Activated T-cell treated with anti-CD3 and anti-CD28 coated beads for 48 hours (primary cell): ENCODE data around the gene ACSL5.
A peak's percentile ranks its signal among the peaks of the same experiment; 100 is the strongest.
"Not testable (repeated sequence)": the region's sequence is repeated elsewhere in the genome, so short reads cannot be mapped to it uniquely, and the experiment has no call there.

Experiments used
- DNase-seq: peaks from one replicate; pipeline ENCODE4 v3.0.0-alpha.2; 2020; ENCODE audit warnings: low read depth

Gene ACSL5

DNA sequence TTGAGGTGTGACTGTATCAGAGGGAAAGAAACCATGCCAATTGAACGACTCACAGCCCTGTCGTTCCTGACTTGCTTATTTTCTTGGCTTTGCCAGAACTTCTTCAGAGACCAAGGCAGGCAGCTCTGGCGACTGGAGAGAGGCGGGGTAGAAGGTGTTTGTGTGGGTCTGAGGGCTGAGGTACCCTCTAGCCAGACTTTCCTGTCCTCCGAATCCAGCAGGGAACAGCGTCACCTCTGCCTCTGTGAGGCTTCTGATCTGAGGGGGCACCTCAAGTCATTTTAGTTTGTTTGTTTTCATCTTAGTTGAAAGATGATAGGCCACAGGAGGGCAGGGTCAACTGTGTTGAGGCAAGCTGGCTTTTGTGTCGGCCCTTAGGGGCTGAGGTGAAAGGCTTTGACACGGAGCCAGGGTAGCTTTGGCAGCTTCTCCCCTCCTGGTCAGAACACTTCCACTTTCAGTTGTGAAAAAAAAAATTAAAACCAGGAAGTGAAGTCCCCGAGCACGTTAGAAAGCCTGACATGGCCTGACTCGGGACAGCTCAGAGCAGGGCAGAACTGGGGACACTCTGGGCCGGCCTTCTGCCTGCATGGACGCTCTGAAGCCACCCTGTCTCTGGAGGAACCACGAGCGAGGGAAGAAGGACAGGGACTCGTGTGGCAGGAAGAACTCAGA, 1.9 kb downstream of the ACSL5 start:
- peak; percentile 14 for DNase-seq

DNA sequence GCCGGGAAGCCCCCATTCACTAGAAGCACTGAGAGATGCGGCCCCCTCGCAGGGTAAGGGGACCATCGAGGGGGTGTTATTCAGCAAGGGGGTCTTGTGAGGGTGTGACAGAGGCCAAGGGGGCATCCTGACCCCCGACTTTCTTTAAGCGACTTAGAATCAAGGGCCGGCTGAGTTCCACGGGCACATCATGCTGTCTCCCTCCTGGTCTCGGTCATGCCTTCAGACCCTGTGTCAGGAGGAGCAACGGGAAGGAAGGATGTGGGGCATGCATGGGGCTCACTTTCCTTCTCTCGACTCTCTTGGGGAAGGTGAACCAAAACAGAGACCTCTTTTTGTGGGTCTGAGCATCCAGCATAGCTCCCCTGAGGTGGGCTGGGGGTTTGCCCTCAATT, 2.5 kb downstream of the ACSL5 start:
- DNase-seq = no peak

DNA sequence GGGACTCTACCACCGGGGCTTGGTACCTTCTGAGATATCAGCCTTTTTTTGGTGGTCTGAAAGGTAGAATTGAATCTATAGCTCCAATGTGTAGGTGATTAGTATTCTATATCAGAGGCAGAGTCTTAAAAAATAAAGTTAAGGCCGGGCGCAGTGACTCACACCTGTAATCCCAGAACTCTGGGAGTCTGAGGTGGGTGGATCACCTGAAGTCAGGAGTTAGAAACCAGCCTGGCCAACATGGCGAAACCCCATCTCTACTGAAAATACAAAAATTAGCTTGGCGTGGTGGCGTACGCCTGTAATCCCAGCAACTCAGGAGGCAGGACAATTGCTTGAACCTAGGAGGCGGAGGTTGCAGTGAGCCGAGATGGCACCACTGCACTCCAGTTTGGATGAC, 3.2 kb downstream of the ACSL5 start:
- not testable (repeated sequence) for DNase-seq

DNA sequence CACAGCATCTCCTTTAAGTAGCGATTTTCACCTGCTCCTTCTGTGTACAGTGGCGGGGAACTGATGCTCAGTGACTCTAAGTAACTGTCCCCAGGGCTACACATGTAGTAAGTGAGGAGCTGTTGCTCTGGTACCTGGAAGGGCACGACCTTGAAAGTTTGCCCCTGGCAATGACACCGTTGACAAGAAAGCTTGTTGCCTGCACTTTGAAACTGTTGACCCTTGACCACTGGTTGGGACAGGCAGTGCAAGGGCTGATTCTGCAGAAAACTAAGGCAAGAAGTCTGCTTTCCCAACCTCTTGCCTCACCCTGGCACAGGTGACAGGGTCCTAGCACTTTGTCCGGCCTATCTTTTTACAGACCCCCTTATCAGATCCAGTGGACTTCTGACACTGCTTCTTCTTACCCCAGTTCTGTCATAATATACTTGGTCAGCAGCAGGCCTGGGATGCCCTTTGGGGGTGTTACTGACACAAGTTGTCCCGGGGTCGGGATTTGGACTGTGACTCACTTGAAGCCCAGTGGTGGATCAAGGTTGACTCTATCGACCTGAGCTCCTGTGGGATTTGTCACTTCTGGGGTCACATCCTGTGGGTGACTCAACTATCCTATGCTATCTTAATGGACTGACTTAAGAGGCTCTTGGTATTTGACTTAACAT, 5.8 kb downstream of the ACSL5 start:
- no peak for DNase-seq

DNA sequence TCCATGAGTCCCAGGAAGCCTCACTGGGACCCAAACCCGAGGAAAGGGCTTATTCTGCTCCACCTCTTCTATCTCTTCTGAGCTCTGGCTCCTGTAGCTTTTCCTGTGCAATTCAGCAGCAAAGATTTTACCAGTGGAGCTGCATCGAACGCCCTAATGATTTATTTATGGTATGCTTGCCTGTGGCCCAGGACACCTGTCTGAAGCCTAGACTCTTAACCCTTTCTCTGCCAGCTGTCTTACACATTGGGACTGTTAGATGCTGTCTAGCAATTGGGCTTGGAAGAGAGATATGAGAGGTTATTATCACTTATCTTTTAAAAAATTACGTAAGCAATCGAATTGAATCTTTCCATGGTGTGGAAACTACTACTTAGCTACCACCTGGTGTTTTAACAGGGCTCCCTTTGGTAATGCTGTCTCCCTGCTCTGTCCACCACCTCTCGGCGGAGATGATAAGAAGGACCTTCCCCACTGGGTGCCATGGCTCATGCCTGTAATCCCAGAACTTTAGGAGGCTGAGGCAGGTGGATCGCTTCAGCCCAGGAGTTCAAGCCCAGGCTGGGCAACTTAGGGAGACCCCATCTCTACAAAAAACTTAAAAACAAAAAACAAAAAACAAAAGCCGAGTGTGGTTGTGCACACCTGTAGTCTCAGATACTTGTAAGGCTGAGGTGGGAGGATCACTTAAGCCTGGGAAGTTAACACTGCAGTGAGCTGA, 8.8 kb downstream of the ACSL5 start:
- no peak for DNase-seq

DNA sequence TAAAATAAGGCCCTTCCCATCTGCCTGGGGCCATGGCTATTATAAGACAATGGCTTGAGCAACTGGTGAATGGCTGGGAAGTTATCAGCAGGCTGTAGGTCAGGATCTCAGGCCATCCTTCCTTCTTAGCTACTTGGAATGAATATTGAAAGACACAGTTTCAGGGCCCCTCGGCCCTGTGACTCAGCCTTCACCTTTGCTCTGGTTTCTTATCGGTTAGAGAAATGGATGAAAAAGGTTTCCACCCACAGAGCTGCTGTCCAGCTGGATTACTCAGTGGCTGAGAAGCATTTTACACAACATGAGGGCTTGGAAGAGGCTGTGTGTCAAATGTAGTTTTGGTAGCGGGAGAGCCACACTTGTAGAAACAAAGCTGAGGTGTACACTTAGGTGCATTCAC, 9.4 kb downstream of the ACSL5 start:
- no peak for DNase-seq

DNA sequence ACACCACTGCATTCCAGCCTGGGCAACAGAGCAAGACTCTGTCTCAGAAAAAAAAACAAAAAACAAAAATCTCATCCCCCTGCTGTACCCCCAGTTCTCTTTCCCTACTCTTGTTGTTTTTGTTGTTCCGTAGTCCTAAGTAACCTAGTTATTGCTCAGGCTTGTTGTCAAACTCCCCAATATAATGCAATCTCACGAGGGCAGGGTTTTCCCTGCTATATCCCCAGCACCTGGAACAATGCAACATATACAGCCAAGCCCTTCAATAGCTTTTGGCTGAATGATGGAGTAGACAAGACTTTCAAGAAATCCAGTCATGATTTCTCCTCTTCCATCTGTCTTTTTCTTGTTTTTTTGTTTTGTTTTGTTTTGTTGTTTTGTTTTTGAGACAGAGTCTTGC, 10.2 kb downstream of the ACSL5 start:
- no peak for DNase-seq

DNA sequence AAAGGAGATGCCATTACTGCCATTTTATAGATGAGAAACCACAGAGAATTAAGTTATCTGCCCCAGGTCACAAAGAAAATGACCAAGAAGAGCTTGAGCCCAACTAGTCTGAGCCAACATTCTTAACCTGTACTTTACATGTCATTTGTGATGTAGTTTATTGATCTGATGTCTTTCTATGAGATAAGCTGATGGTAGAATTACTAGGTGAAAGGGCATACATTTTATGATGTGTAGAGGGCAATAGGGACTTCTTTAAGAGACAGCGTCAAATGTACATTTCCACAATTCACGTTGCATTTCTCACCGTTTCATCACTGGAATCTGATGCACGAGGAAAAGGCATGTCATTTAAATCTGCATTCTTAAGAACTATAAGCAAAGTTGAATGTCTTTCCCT, 11.3 kb downstream of the ACSL5 start:
- DNase-seq = no peak

DNA sequence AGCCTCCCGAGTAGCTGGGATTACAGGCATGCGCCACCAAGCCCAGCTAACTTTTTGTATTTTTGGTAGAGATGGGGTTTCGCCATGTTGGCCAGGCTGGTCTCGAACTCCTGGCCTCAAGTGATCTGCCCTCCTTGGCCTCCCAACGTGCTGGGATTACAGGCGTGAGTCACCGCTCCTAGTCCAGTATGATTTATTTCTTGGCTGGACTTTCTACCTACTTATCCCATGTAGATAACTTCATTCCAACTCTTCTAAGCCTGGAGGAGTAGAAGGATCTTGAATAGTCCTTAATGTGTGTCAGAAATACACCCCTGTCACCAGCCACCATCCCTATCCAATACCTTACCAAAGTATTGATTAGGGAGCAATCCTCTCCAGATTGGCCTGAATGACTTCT, 14.1 kb downstream of the ACSL5 start:
- not testable (repeated sequence) for DNase-seq

DNA sequence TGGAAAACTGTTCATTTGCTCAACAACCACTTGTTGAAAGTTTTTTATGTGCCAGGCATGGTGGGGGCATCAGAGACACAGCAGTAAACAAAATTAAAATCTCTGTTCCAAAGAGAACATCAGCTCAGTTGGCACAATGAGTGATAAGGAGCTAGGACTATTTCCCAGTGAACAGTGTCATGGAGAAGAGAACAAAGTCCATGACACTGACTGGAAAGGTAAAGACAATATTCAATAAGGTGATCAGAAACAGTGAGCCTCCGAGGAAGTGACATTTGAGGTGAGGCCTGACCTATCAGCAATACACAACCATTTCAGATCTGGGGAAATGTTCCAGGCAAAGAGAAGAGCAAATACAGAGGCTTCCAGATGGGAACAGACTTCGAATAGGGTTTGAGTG, 14.6 kb downstream of the ACSL5 start:
- no peak for DNase-seq

DNA sequence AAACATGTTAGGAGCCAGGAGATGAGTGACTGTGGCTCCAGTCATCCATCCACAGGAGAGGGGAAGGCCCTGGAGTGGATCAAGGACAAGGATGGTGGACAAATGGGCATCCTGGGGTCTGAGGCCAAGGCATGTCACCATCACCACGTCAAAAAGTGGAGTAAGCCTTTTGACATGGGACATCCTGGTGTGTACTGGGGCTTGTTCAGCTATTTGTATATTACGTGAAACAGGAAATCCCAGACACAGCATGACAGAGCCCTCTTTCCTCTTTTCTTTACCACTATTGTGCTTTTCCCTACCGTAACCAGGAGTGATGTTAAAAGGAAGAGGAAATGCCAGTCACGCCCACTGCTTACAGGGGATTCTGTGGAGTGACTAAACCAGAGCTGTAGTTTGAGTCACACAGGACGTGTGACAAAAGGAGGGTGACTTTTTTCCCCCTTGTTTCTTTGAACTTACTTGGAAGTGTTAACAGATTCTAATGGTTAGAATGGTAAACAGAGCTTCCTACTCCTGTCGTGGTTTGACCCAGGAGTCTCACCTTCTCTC, 15.4 kb downstream of the ACSL5 start:
- DNase-seq = peak; percentile 38

DNA sequence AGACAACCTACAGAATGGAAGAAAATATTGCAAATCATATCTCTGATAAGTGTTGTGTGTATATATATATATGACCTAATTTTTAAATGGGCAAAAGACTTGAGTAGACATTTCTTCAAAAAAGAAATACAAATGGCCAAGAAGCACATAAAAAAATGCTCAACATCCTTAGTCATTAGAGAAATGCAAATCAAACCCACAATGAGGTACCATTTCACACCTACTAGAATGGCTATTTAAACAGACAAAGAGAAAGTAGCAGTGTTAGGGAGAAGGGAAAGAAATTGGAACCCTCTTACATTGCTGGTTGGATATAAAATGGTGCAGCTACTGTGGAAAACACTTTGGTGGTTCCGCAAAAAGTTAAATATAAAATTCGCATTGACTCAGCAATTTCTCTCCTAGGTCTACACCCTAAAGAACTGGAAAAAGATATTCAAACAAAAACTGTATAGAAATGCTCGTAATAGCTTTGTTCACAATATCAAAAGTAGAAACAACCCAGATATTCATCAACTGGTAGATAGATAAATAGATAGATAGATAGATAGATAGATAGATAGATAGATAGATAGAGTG, 16.3 kb downstream of the ACSL5 start:
- no peak for DNase-seq

DNA sequence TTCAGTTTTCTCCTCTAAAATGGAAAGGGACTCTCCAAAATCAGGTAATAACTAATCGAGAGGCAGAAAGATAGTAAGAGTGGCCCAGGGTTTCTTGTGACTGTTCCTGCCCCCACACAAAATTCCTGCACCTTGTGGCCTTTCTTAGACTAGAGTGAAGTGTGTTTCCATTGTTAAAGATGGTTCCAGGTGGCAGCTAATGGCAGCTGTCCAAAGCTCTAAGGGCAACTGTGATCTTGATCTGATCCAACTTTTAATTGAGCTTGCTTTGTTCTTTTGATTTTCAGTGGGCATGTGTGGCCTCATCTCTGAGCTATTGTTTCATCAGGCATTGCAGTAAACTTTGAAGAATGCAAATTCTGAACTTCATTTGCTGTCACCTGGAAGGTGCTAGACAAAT, 19.4 kb downstream of the ACSL5 start:
- DNase-seq = no peak

DNA sequence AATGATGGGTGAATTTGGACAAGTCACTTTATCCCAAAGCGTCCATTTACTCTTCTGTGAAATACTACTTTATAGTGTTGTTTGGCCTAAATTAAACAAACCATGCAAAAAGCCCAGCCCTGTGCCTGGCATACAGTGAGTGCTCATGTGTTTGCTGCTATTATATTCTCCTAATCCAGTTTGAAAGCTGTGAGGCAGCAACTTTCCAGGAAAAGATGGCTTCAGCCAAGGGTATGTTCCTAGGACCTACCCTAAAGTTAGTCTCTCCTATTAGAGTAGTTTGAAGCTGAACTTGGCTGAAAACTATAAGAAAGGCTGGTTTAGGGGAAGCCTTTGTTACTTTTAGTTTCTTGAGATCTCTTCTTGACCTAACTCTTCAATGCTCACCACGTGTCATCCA, 19.9 kb downstream of the ACSL5 start:
- DNase-seq = no peak

DNA sequence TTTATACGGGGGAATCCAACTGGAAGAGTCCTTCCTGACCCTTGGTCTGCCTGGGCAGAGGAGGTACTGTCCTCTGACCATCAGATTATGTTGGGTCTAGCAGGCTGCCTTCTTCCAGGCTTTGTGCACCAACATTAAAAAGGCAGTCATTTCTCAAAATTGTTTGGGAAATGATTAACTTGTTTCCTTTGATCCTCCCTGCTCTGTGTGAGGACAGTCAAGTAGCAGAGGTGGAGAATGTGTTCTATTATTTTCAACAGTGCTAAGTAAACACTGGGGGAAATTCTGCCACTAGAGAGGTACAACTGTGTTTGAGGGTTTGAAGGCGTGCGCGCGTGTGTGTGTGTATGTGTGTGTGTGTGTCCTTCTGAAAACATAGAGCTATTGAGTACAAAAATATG, 20.6 kb downstream of the ACSL5 start:
- DNase-seq = no peak

DNA sequence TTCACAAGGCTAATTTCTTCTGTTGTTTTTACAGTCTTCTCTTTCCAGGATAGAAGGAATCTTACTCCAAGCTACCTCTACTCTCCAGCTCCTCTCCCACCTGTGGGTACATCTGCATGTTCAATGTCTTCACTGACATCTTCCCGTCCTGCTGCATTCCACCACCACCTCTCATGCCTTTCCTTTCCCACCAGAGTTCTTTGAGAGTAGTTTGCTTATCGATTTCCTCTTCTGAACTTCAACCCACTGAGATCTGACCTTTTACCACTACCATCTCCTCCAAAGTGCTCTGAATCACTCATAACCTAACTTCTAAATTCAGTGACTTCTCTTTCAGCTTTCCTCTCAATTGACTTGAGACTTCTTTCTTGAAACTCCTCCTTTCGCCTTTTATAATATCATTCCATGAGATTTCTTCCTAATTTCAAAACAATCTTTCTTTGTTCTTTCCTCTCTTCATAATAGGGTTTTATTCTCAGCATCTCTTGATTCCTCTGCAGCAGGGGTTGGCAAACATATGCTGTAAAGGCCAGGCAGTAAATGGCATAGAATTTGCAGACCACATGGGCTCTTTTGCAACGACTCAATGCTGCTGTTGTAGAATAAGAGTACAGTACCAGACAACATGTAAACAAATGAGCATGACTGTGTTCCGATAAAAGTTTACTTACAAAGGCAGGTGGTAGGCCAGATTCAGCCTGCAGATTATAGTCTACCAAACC, 22.1 kb downstream of the ACSL5 start:
- no peak for DNase-seq

DNA sequence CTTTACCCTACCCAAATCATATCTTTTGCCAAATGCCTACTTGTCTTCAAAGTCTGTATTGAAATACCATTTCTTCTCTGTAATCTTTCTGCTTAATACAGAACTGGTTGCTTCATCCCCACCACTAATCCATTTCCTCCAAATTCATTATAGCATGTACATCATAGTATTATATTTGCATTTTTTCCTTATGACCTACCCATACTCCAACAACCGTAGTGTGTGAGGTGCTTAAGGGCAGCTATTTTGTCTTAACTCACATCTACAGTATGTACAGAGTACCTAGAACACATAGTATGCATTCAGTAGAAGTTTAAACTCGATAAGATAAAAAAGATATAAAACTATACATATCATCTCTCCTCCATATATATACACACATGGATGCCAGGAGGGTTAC, 23.7 kb downstream of the ACSL5 start:
- no peak for DNase-seq

DNA sequence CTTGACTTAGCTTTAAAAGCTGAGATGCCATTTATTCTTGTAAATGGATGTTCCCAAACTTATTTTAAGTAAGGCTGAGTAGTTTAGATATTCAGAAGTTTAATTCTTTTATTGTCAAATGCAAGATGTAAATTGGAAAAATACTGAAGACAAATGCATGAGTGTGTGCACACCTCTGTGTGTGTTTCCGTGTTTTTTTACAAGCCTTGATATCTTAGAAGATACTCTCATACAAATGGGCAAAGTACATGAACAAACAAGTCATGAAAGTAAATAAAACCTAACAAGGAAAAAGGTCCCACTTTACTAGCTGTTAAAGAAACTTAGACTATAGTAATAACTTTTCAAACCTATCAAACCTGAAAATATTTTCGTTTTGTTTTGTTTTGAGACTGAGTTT, 29.0 kb downstream of the ACSL5 start:
- no peak for DNase-seq

DNA sequence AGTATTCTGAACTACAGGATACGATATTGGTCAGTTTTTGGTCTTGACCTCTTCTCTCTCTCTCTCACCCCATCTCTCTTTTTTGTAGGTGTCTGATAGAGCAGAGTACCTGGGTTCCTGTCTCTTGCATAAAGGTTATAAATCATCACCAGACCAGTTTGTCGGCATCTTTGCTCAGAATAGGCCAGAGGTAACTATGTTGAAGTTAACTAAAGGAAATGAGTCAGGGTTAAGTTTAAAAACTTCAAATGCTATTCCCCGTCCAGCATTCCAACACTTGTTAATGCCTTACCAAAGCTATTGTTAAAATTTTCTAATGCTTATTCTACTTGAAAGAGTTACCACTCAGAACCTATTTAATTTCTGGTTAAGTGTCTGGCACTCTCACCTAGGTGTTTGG, 30.7 kb downstream of the ACSL5 start:
- no peak for DNase-seq

DNA sequence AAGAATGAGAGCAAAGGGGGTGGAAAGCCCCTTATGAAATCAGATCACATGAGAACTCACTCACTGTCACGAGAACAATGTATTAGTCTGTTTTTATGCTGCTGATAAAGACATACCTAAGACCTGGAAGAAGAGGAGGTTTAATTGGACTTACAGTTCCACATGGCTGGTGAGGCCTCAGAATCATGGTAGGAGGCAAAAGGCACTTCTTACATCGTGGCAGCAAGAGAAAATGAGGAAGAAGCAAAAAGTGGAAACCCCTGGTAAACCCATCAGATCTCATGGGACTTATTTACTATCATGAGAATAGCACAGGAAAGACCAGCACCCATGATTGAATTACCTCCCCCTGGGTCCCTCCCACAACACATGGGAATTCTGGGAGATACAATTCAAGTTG, 32.9 kb downstream of the ACSL5 start:
- DNase-seq = not testable (repeated sequence)

DNA sequence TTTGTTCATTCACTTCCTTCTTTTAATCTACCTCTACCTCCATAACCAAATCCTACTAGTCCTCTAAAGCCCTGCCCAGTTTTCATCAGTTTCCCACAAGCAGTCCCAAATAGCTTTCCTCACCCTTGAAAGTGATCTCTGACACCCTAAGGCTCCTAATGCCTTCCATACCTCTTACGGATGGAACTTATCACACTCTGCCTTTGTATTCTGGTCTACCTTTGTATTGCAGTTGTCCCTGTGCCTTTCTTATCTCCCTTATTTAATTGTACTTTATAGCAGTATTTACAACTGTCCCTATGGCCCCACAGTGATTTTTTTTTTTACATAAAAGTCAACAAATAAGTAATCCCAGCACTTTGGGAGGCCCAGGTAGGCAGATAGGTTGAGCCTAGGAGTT, 33.8 kb downstream of the ACSL5 start:
- DNase-seq = no peak

DNA sequence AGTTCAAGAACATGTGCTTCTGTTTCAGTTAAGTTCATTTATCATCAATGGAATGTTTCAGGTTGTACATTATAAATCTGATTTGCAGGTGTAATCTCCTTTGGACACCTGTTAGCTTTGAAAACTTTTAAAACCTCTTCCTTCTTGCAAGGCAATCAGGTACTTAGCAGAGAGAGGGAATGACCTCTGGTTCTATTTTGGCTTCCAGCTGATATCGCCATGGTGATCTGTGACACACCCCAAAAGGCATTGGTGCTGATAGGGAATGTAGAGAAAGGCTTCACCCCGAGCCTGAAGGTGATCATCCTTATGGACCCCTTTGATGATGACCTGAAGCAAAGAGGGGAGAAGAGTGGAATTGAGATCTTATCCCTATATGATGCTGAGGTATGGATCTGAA, 35.4 kb downstream of the ACSL5 start:
- DNase-seq = no peak
